ENCODE measurements around the gene PICALM. TPM values are rescaled to one million over a fixed set of nuclear protein-coding genes. Genes with fewer than 3 reads are reported as not detected.

The PICALM gene
- total RNA-seq (2011; cell fraction: chromatin; rRNA removed; ENCODE audit: low replicate concordance), result 475 and 1,498 TPM in 2 replicates
- 202 and 279 TPM in 2 replicates for total RNA-seq (2011; cell fraction: nucleolus; rRNA removed)
- total RNA-seq (2011; cell fraction: nucleoplasm; rRNA removed), result 517 and 758 TPM in 2 replicates
- total RNA-seq (2014; rRNA removed) (230 and 307 TPM in 2 replicates), total RNA-seq (2014; rRNA removed; fragmentation: Illumina TruSeq; extraction: Trizol) (340 and 386 TPM in 2 replicates), total RNA-seq (2015; rRNA removed; fragmentation: Illumina TruSeq; extraction: Trizol) (269 and 309 TPM in 2 replicates), total RNA-seq (2021) (281 and 340 TPM in 2 replicates), polyA plus RNA-seq (2011; rRNA removed) (681 and 990 TPM in 2 replicates), polyA plus RNA-seq (2014; fragmentation: Illumina TruSeq; extraction: Trizol) (445 and 542 TPM in 2 replicates), polyA plus RNA-seq (2014; fragmentation: Nextera tagmentation; extraction: Ambion mirVana) (100 to 1,000 TPM in 1 of 2 experiments, 10 to 100 TPM in 1; 41.3 to 129 TPM), polyA plus RNA-seq (2014; rRNA removed) (304 TPM in 2 replicates), polyA minus RNA-seq (2011; rRNA and poly(A)+ RNA removed) (1,181 and 1,573 TPM in 2 replicates), Bru-seq, nascent RNA (percentile 98 among the genes with signal in this experiment), BruChase-seq, experiment 1, labeled RNA remaining after a 2-hour chase (percentile 99 among the genes with signal in this experiment), BruChase-seq, experiment 2, labeled RNA remaining after a 6-hour chase (percentile 99 among the genes with signal in this experiment)
- polyA plus RNA-seq (2011; cell fraction: cytosol; rRNA removed), result 509 and 566 TPM in 2 replicates
- polyA plus RNA-seq (2011; cell fraction: nucleus; rRNA removed), result 499 and 568 TPM in 2 replicates
- polyA plus RNA-seq (2012), result 259 and 286 TPM in 2 replicates
- 387 and 658 TPM in 2 replicates for polyA minus RNA-seq (2011; cell fraction: cytosol; rRNA and poly(A)+ RNA removed)
- polyA minus RNA-seq (2011; cell fraction: nucleus; rRNA and poly(A)+ RNA removed), result 394 and 431 TPM in 2 replicates
- long read RNA-seq, experiment 1, transcript PICALM-201 (19 exons, 1,958 nt), result minor isoform, 5 of 747 reads
- long read RNA-seq, experiment 1, transcript PICALM-219 (20 exons, 3,474 nt), result minor isoform, 25 of 747 reads
- long read RNA-seq, experiment 1, transcript PICALM-205 (3 exons, 738 nt), result minor isoform, 29 of 747 reads
- long read RNA-seq, experiment 1, transcript PICALM-202 (20 exons, 2,340 nt), result major isoform, 73 of 747 reads
- long read RNA-seq, experiment 1, partial matches to known transcripts, result 100 of 747 reads
- long read RNA-seq, experiment 1, other reads (novel, unspliced or antisense), result 511 of 747 reads
- long read RNA-seq, experiment 2, transcript PICALM-202 (20 exons, 2,340 nt), result major isoform, 14 of 354 reads
- long read RNA-seq, experiment 2, transcript PICALM-219 (20 exons, 3,474 nt), result minor isoform, 5 of 354 reads
- long read RNA-seq, experiment 2, partial matches to known transcripts, result 60 of 354 reads
- long read RNA-seq, experiment 2, other reads (novel, unspliced or antisense), result 271 of 354 reads
- long read RNA-seq, experiment 3, partial matches to known transcripts, result 5 of 27 reads
- long read RNA-seq, experiment 3, other reads (novel, unspliced or antisense), result 20 of 27 reads

- H3K79me2 ChIP-seq (ENCODE audit: control insufficient read depth, insufficient read depth, low read length), result peaks cover 50% of the 10 kb centered on the region
- H4K20me1 ChIP-seq (replicated peaks; ENCODE audit: control insufficient read depth, insufficient read depth, low read length), result peaks cover 6% of the 10 kb centered on the region; the same call in 1 of the 2 replicates
- peak within 1 kb of the TSS; percentile 99 for H3K27ac ChIP-seq (ENCODE audit: extremely low read depth, low read depth, low read length)
- 2% methylated on average over 22 of the region's 48 CpGs for WGBS (ENCODE audit: insufficient coverage, low coverage, missing lambda C conversion rate)
- peak within 1 kb of the TSS; percentile 64 for H3K4me3 ChIP-seq
- peak; percentile 78 for ATAC-seq
- H3K9me1 ChIP-seq (ENCODE audit: control insufficient read depth, insufficient read depth, low read length), result no peaks in the 10 kb centered on the region
- BruUV-seq (replicated peaks), result no TSS peak
- peak within 1 kb of the TSS; percentile 80 for H2AFZ ChIP-seq (ENCODE audit: low read depth, low read length)
- ChIA-PET CTCF (ENCODE audit: low intra/inter-chr PET ratio) (interaction anchor here (0.7 kb wide), 1 partner anchor 149 kb away, joined by 4 read pairs; no protein-coding TSS in a partner anchor), POLR2A (interaction anchor here (0.6 to 2.2 kb wide), 27 partner anchors 9 to 410 kb away, joined by 3 to 13 read pairs (median 4); partner anchors contain the start of gene EED)
- H3K9me3 ChIP-seq (replicated peaks; ENCODE audit: control insufficient read depth, insufficient read depth, low read depth, low read length), result no peaks in the 10 kb centered on the region
- FAIRE-seq, result peak; percentile 84
- intact Hi-C loops (cut with micrococcal nuclease) (loop anchor here (1.0 to 5.0 kb wide), 6 partner anchors 40 to 407 kb away; no protein-coding TSS in a partner anchor), in situ Hi-C loops (cut with MboI) (no loop called here)
- H3K9ac ChIP-seq (ENCODE audit: insufficient read depth in 1 of 2, low read depth in 2 of 2, low read length in 2 of 2), result peak within 1 kb of the TSS; percentile 91 to 96
- H3K4me2 ChIP-seq (ENCODE audit: insufficient read depth, low read length), result peak within 1 kb of the TSS; percentile 94
- H3K36me3 ChIP-seq (ENCODE audit: control insufficient read depth, insufficient read depth, low read length), result peaks cover 7% of the 10 kb centered on the region; the same call in 1 of the 3 replicates
- peaks cover 3 to 32% of the 10 kb centered on the region in 2 experiments; a peak in 3 of 5 replicates for H3K4me1 ChIP-seq (replicated peaks in 1 of 2; ENCODE audit: control insufficient read depth in 2 of 2, insufficient read depth in 2 of 2, low read length in 2 of 2)
- peak; percentile 93 to 100 (median 95) for DNase-seq (ENCODE audit: extremely low read depth in 1 of 4, low spot score in 3 of 4)
- H3K27me3 ChIP-seq (ENCODE audit: control insufficient read depth in 2 of 2, insufficient read depth in 2 of 2, low read length in 2 of 2), result no peaks in the 10 kb centered on the region
- TF ChIP-seq NFIX (CRISPR knock-in tag; IDR thresholded peaks at IDR 0.05; ENCODE audit: low read depth) (no peak), ZNF444 (CRISPR knock-in tag; IDR thresholded peaks at IDR 0.05) (no peak), SFPQ (IDR thresholded peaks at IDR 0.05; ENCODE audit: low read depth, low read length) (no peak), ZNF165 (CRISPR knock-in tag; IDR thresholded peaks at IDR 0.05; ENCODE audit: borderline replicate concordance) (no peak), TBL1XR1 (IDR thresholded peaks at IDR 0.05; ENCODE audit: low read length in 2 of 2) (peak; percentile 69 to 83; a peak in 3 of 4 replicates), SNAPC5 (CRISPR knock-in tag; IDR thresholded peaks at IDR 0.05) (no peak), JUN (IDR thresholded peaks at IDR 0.05; ENCODE audit: borderline replicate concordance, low read depth, low read length) (peak; percentile 34; the same call in 1 of the 2 replicates), JUN (CRISPR knock-in tag; IDR thresholded peaks at IDR 0.05; ENCODE audit: borderline replicate concordance) (no peak)
- TF ChIP-seq, protein P1, sequence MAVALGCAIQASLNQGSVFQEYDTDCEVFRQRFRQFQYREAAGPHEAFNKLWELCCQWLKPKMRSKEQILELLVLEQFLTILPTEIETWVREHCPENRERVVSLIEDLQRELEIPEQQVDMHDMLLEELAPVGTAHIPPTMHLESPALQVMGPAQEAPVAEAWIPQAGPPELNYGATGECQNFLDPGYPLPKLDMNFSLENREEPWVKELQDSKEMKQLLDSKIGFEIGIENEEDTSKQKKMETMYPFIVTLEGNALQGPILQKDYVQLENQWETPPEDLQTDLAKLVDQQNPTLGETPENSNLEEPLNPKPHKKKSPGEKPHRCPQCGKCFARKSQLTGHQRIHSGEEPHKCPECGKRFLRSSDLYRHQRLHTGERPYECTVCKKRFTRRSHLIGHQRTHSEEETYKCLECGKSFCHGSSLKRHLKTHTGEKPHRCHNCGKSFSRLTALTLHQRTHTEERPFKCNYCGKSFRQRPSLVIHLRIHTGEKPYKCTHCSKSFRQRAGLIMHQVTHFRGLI (CRISPR knock-in tag; IDR thresholded peaks at IDR 0.05), result no peak
- TF ChIP-seq, protein P2, sequence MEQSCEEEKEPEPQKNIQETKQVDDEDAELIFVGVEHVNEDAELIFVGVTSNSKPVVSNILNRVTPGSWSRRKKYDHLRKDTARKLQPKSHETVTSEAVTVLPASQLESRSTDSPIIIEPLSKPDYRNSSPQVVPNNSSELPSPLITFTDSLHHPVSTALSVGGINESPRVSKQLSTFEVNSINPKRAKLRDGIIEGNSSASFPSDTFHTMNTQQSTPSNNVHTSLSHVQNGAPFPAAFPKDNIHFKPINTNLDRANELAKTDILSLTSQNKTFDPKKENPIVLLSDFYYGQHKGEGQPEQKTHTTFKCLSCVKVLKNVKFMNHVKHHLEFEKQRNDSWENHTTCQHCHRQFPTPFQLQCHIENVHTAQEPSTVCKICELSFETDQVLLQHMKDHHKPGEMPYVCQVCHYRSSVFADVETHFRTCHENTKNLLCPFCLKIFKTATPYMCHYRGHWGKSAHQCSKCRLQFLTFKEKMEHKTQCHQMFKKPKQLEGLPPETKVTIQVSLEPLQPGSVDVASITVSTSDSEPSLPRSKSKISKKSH (CRISPR knock-in tag; IDR thresholded peaks at IDR 0.05), result no peak
Measured at GRCh38 chr11:86068951-86069407, at the start of gene PICALM. Gene PICALM (minus strand): TSS chr11:86069084. CDS start chr11:86068780, 304 bp downstream.

All from K562 (cell line).